IMR-90 (cell line): ENCODE data around the gene IL1R2. TPM values are rescaled to one million over a fixed set of nuclear protein-coding genes. Genes with fewer than 3 reads are reported as not detected.

ENCODE experiments used
- ATAC-seq: fragments of 200-7000 bp; cut with Tn5 transposase; 2 replicates; pipeline ENCODE4 v1.9.1; 2020; ENCODE audit warnings: low read depth, mild to moderate bottlenecking, moderate library complexity
- BruUV-seq: library from RNA; stranded (reverse); fragments of 400-500 nt; replicated peaks from 2 replicates; lab custom pipeline; 2021; lab: Mats Ljungman, UMichigan
- CTCF ChIA-PET: fragments of 300-600 bp; formaldehyde crosslinking; extraction: SDS; loops from one replicate; lab custom pipeline; 2021; ENCODE audit warnings: antibody characterized with exemption; lab: Yijun Ruan, JAX
- POLR2A ChIA-PET: fragments of 300-600 bp; sonication (Branson Sonifier 250); formaldehyde crosslinking; loops from one replicate; lab custom pipeline; 2022; ENCODE audit warnings: antibody characterized with exemption; ENCODE audit not compliant: unreplicated experiment; lab: Charles Lee
- DNase-seq: peaks from one replicate; pipeline ENCODE4 v3.0.0; 2013
- H2AFZ ChIP-seq: replicated peaks from 2 replicates; pipeline ENCODE3; 2013; ENCODE audit warnings: low read length, mild to moderate bottlenecking; ENCODE audit not compliant: poor library complexity
- H2AK5ac ChIP-seq: 2 replicates; pipeline ENCODE4 v1.6.1; 2013; ENCODE audit warnings: low read depth, low read length, inconsistent platforms
- H2AK9ac ChIP-seq: replicated peaks from 2 replicates; pipeline ENCODE3; 2013; ENCODE audit warnings: mild to moderate bottlenecking, low read depth, low read length, moderate library complexity; ENCODE audit not compliant: poor library complexity
- H2BK120ac ChIP-seq: 2 replicates; pipeline ENCODE4 v1.6.1; 2013; ENCODE audit warnings: low read depth, low read length, inconsistent platforms
- H2BK15ac ChIP-seq: 3 replicates; pipeline ENCODE4 v1.6.1; 2013; ENCODE audit warnings: low read depth, low read length, inconsistent platforms
- H2BK20ac ChIP-seq: 2 replicates; pipeline ENCODE4 v1.6.1; 2013; ENCODE audit warnings: low read depth, mild to moderate bottlenecking, inconsistent platforms, low read length, moderate library complexity
- H2BK5ac ChIP-seq: 2 replicates; pipeline ENCODE4 v1.6.1; 2013; ENCODE audit warnings: mild to moderate bottlenecking, low read depth, low read length, inconsistent platforms; ENCODE audit not compliant: poor library complexity, severe bottlenecking
- H3K14ac ChIP-seq: replicated peaks from 2 replicates; pipeline ENCODE4 v1.6.1; 2013; ENCODE audit warnings: low read depth, low read length, inconsistent platforms
- H3K18ac ChIP-seq: 2 replicates; pipeline ENCODE4 v1.6.1; 2013; ENCODE audit warnings: low read depth, low read length, control low read depth
- H3K23ac ChIP-seq: 2 replicates; pipeline ENCODE4 v1.6.1; 2013; ENCODE audit warnings: low read depth, low read length, inconsistent platforms
- H3K27ac ChIP-seq: 2 replicates; pipeline ENCODE4 v1.5.1; 2013; ENCODE audit warnings: mild to moderate bottlenecking, control low read depth, low read length; ENCODE audit not compliant: insufficient read depth
- H3K27me3 ChIP-seq: 2 replicates; pipeline ENCODE4 v1.6.1; 2013; ENCODE audit warnings: low read length; ENCODE audit not compliant: control insufficient read depth, insufficient read depth
- H3K36me3 ChIP-seq: 2 replicates; pipeline ENCODE4 v1.6.1; 2013; ENCODE audit warnings: low read length, mixed read lengths; ENCODE audit not compliant: control insufficient read depth, insufficient read depth
- H3K4ac ChIP-seq: 2 replicates; pipeline ENCODE4 v1.6.1; 2013; ENCODE audit warnings: low read depth, low read length, inconsistent platforms
- H3K4me1 ChIP-seq: 2 replicates; pipeline ENCODE4 v1.6.1; 2013; ENCODE audit warnings: low read length, mixed read lengths; ENCODE audit not compliant: control insufficient read depth, insufficient read depth
- H3K4me2 ChIP-seq: 2 replicates; pipeline ENCODE4 v1.6.1; 2013; ENCODE audit warnings: low read depth, mild to moderate bottlenecking, control low read depth, low read length, moderate library complexity
- H3K4me3 ChIP-seq: 2 replicates; pipeline ENCODE4 v1.5.1; 2013; ENCODE audit warnings: low read depth, mild to moderate bottlenecking, control low read depth, low read length, moderate library complexity; ENCODE audit not compliant: insufficient read depth
- H3K56ac ChIP-seq: 2 replicates; pipeline ENCODE4 v1.6.1; 2013; ENCODE audit warnings: low read length, inconsistent platforms; ENCODE audit not compliant: insufficient read depth; ENCODE audit errors: extremely low read depth
- H3K79me1 ChIP-seq, 2 experiments: 2 replicates each; pipeline ENCODE4 v1.6.1; 2013; ENCODE audit warnings: low read length in 2 of 2, inconsistent platforms in 1 of 2, low read depth in 1 of 2
- H3K9ac ChIP-seq: 2 replicates; pipeline ENCODE4 v1.6.1; 2013; ENCODE audit warnings: low read depth, low read length, control low read depth
- H3K9me1 ChIP-seq: 2 replicates; pipeline ENCODE4 v1.6.1; 2013; ENCODE audit warnings: low read length, inconsistent platforms; ENCODE audit not compliant: insufficient read depth
- H3K9me3 ChIP-seq: 2 replicates; pipeline ENCODE4 v1.6.1; 2013; ENCODE audit warnings: low read length; ENCODE audit not compliant: control insufficient read depth, insufficient read depth
- H4K20me1 ChIP-seq: 2 replicates; pipeline ENCODE4 v1.6.1; 2013; ENCODE audit warnings: low read length, inconsistent platforms; ENCODE audit not compliant: insufficient read depth
- H4K5ac ChIP-seq: 2 replicates; pipeline ENCODE4 v1.6.1; 2013; ENCODE audit warnings: mild to moderate bottlenecking, low read depth, low read length, control low read depth
- H4K8ac ChIP-seq, 2 experiments: 2 replicates each; pipeline ENCODE4 v1.6.1; 2013; ENCODE audit warnings: low read depth in 2 of 2, low read length in 2 of 2, control low read depth in 1 of 2, inconsistent platforms in 1 of 2
- H4K91ac ChIP-seq: 2 replicates; pipeline ENCODE4 v1.6.1; 2013; ENCODE audit warnings: low read depth, low read length, inconsistent platforms; ENCODE audit not compliant: insufficient read depth
- BHLHE40 ChIP-seq: fragments of 150-350 bp; IDR thresholded peaks from 2 replicates; pipeline ENCODE4 v1.6.1; 2016; ENCODE audit warnings: mild to moderate bottlenecking, low read depth, low read length
- CHD1 ChIP-seq: IDR thresholded peaks from 2 replicates; pipeline ENCODE4 v1.6.1; 2012; ENCODE audit warnings: low read depth, low read length, improper control_type of control experiment
- MAFK ChIP-seq: IDR thresholded peaks from 2 replicates; pipeline ENCODE4 v1.6.1; 2012; ENCODE audit warnings: low read depth, low read length, improper control_type of control experiment
- MAZ ChIP-seq: IDR thresholded peaks from 2 replicates; pipeline ENCODE4 v1.6.1; 2012; ENCODE audit warnings: low read depth, mild to moderate bottlenecking, low read length, improper control_type of control experiment, moderate library complexity, borderline replicate concordance
- NFE2L2 ChIP-seq: fragments of 150-350 bp; IDR thresholded peaks from 2 replicates; pipeline ENCODE4 v1.6.1; 2016; ENCODE audit warnings: low read depth, mild to moderate bottlenecking, low read length
- POLR2A ChIP-seq: IDR thresholded peaks from 2 replicates; pipeline ENCODE4 v1.6.1; 2012; ENCODE audit warnings: mild to moderate bottlenecking, low read depth, low read length
- RAD21 ChIP-seq: IDR thresholded peaks from 2 replicates; pipeline ENCODE4 v1.6.1; 2012; ENCODE audit warnings: low read length, improper control_type of control experiment
- SMC3 ChIP-seq: fragments of 150-350 bp; IDR thresholded peaks from 2 replicates; pipeline ENCODE4 v1.6.1; 2016; ENCODE audit warnings: low read depth, mild to moderate bottlenecking, antibody characterized with exemption, low read length, moderate library complexity
- WGBS, 2 experiments: methylation state at CpG; one replicate each; pipeline versions ENCODE4 v1.1.5 to v1.1.7; 2013; ENCODE audit warnings: missing lambda C conversion rate in 2 of 2; ENCODE audit not compliant: insufficient read length in 1 of 2; ENCODE audit errors: extremely low coverage in 2 of 2; 5-methylcytosine and 5-hydroxymethylcytosine counted together
- dilution Hi-C: fragments of 300-500 bp; cut with HindIII; formaldehyde crosslinking; loops from one replicate; pipeline ENCODE4 v1.14.3; 2018; ENCODE audit warnings: low sequenced_read_pairs; ENCODE audit not compliant: unreplicated experiment
- in situ Hi-C: fragments of 300-500 bp; cut with MboI; formaldehyde crosslinking; loops from 3 replicates; pipeline ENCODE4 v1.14.3; 2019; ENCODE audit warnings: low sequenced_read_pairs, inconsistent platforms, mixed read lengths
- intact Hi-C: fragments of 100-400 bp; cut with micrococcal nuclease; formaldehyde crosslinking; loops from 2 replicates; pipeline ENCODE4 v1.10.0; 2022
- polyA plus RNA-seq, 3 experiments: library from polyadenylated mRNA; depleted of rRNA; stranded (reverse); fragments of >200 nt; gene quantifications; 2 replicates each; pipeline ENCODE4 v1.2.3, GENCODE V29; 2012; ENCODE audit warnings: low replicate concordance in 1 of 3
- total RNA-seq: library from RNA; depleted of rRNA; stranded (reverse); fragments of >200 nt; gene quantifications from 2 replicates; pipeline ENCODE4 v1.2.3, GENCODE V29; 2012
- TF ChIP-seq, protein P1 (sequence below): conservative IDR thresholded peaks from 2 replicates; pipeline ENCODE4 v1.5.1; 2012; ENCODE audit warnings: mild to moderate bottlenecking, low read depth, low read length, improper control_type of control experiment

The IL1R2 gene
- total and polyA plus RNA-seq, 2 of the 4 experiments (the other 2 are of a cell fraction), result not detected

DNA sequence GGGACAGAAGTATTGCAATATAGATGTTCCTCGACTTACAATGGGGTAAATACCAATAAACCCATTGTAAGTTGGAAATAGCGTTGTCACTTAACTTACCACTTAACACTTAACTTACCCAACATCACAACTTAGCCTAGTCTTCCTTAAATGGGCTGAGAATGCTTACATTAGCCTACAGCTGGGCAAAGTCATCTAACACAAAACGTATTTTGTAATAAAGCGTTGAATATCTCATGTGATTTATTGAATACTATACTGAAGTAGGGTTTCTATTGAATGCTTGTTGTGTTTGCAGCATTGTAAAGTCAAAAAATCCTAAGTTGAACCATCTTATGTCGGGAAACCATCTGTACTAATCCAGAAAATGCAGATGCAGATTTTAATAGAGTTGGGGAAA lies 23.6 kb downstream of the IL1R2 start:
- CTCF ChIA-PET, result no interaction called here
- intact Hi-C loops, result no loop called here
- dilution Hi-C loops, result loop anchor here (25.0 kb wide), 1 partner anchor 147 kb away; no protein-coding TSS in a partner anchor

More for the DNA sequence above, 23.6 kb downstream of the IL1R2 start:
- Histone ChIP-seq H3K4me3 (no peak overlapping the region), H3K4ac (no peak overlapping the region), H3K14ac (no peak overlapping the region), H2AFZ (no peak overlapping the region), H3K9ac (no peak overlapping the region), H2BK5ac (no peak overlapping the region), H3K9me3 (no peaks in the 10 kb centered on the region; the same call in 1 of the 2 replicates), H2BK20ac (no peak overlapping the region), H3K36me3 (no peaks in the 10 kb centered on the region), H2BK120ac (no peak overlapping the region), H4K20me1 (no peaks in the 10 kb centered on the region), H4K91ac (no peak overlapping the region), H3K79me1 (no peaks in the 10 kb centered on the region), H3K23ac (no peak overlapping the region), H3K27ac (no peak overlapping the region), H2AK5ac (no peak overlapping the region), H4K5ac (no peak overlapping the region), H3K9me1 (no peaks in the 10 kb centered on the region), H3K18ac (no peak overlapping the region), H4K8ac (no peak overlapping the region), H3K56ac (no peak overlapping the region), H3K4me2 (no peak overlapping the region), H3K27me3 (no peaks in the 10 kb centered on the region), H2BK15ac (no peak overlapping the region), H2AK9ac (no peak overlapping the region), H3K4me1 (no peaks in the 10 kb centered on the region)
- ATAC-seq, result no peak
- DNase-seq, result no peak
- POLR2A ChIA-PET, result no interaction called here
- in situ Hi-C loops, result loop anchor here (5.0 kb wide), 1 partner anchor 427 kb away; no protein-coding TSS in a partner anchor
- TF ChIP-seq BHLHE40 (no peak), MAZ (no peak), RAD21 (no peak), CHD1 (no peak), SMC3 (no peak), NFE2L2 (no peak), POLR2A (no peak), MAFK (no peak)
- TF ChIP-seq, protein P1, sequence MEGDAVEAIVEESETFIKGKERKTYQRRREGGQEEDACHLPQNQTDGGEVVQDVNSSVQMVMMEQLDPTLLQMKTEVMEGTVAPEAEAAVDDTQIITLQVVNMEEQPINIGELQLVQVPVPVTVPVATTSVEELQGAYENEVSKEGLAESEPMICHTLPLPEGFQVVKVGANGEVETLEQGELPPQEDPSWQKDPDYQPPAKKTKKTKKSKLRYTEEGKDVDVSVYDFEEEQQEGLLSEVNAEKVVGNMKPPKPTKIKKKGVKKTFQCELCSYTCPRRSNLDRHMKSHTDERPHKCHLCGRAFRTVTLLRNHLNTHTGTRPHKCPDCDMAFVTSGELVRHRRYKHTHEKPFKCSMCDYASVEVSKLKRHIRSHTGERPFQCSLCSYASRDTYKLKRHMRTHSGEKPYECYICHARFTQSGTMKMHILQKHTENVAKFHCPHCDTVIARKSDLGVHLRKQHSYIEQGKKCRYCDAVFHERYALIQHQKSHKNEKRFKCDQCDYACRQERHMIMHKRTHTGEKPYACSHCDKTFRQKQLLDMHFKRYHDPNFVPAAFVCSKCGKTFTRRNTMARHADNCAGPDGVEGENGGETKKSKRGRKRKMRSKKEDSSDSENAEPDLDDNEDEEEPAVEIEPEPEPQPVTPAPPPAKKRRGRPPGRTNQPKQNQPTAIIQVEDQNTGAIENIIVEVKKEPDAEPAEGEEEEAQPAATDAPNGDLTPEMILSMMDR, result no peak
- no TSS peak for BruUV-seq
- no CpG with 5 or more reads among the region's 5 CpGs for WGBS, 2 experiments
